Endothelial cell of umbilical vein (primary cell): ENCODE data around the gene MICA. TPM values are rescaled to one million over a fixed set of nuclear protein-coding genes. Genes with fewer than 3 reads are reported as not detected.

Source experiments
- BruUV-seq: library from RNA; stranded (reverse); fragments of 400-500 nt; replicated peaks from 2 replicates; lab custom pipeline; 2021; lab: Mats Ljungman, UMichigan
- CTCF ChIA-PET: fragments of 300-600, 350-600 bp; sonication (Branson Sonifier 250); formaldehyde crosslinking; loops from one replicate; lab custom pipeline; 2021; ENCODE audit warnings: antibody characterized with exemption, inconsistent platforms; lab: Charles Lee
- POLR2A ChIA-PET: fragments of 300-600, 350-600 bp; sonication (Branson Sonifier 250); formaldehyde crosslinking; loops from one replicate; lab custom pipeline; 2021; ENCODE audit warnings: antibody characterized with exemption, inconsistent platforms; lab: Charles Lee
- DNase-seq: peaks from one replicate; pipeline ENCODE4 v3.0.0-alpha.2; 2011; ENCODE audit warnings: low read depth, low spot score
- FAIRE-seq: peaks from 2 replicates; lab custom pipeline; 2011; peaks lifted over from hg19 to GRCh38; lab: Jason Lieb, UNC
- H2AFZ ChIP-seq: 2 replicates; pipeline ENCODE4 v1.6.0; 2012; ENCODE audit warnings: low read depth, low read length, control low read depth, inconsistent platforms
- H3K27ac ChIP-seq: 2 replicates; pipeline ENCODE4 v1.5.1; 2011; ENCODE audit warnings: low read depth, mild to moderate bottlenecking, control low read depth, low read length, moderate library complexity; ENCODE audit not compliant: insufficient read depth
- H3K27me3 ChIP-seq, 2 experiments: 2 replicates each; pipeline versions ENCODE4 v1.6.0 to v1.6.1; 2011; ENCODE audit warnings: low read length in 2 of 2, mixed read lengths in 1 of 2; ENCODE audit not compliant: control insufficient read depth in 2 of 2, insufficient read depth in 2 of 2
- H3K36me3 ChIP-seq, 2 experiments: 2 replicates in 1 of 2; 3 replicates in 1 of 2; pipeline ENCODE4 v1.5.1; 2011; ENCODE audit warnings: low read length in 2 of 2, mild to moderate bottlenecking in 1 of 2, moderate library complexity in 1 of 2; ENCODE audit not compliant: control insufficient read depth in 2 of 2, insufficient read depth in 2 of 2; ENCODE audit errors: extremely low read depth in 1 of 2
- H3K4me1 ChIP-seq: 3 replicates; pipeline ENCODE4 v1.5.1; 2011; ENCODE audit warnings: mild to moderate bottlenecking, low read length; ENCODE audit not compliant: control insufficient read depth, insufficient read depth; ENCODE audit errors: extremely low read depth
- H3K4me2 ChIP-seq: 2 replicates; pipeline ENCODE4 v1.6.1; 2011; ENCODE audit warnings: low read length, control low read depth, mixed read lengths; ENCODE audit not compliant: insufficient read depth
- H3K4me3 ChIP-seq, 3 experiments: fragments of 200-600 bp in 1 of 3; sonication (generic), shearing (Covaris generic) in 1 of 3; replicated peaks in 1 of 3; 2 replicates each; pipeline ENCODE4 v1.5.1; 2011 to 2016; ENCODE audit warnings: control low read depth in 3 of 3, low read length in 3 of 3, mild to moderate bottlenecking in 2 of 3, inconsistent platforms in 1 of 3, low read depth in 1 of 3, moderate library complexity in 1 of 3; ENCODE audit not compliant: insufficient read depth in 1 of 3
- H3K79me2 ChIP-seq: 2 replicates; pipeline ENCODE4 v1.6.0; 2012; ENCODE audit warnings: low read length, inconsistent platforms; ENCODE audit not compliant: control insufficient read depth, insufficient read depth
- H3K9ac ChIP-seq: replicated peaks from 2 replicates; pipeline ENCODE3; 2011; ENCODE audit warnings: low read length, control low read depth; ENCODE audit not compliant: insufficient read depth; ENCODE audit errors: extremely low read depth
- H3K9me1 ChIP-seq: replicated peaks from 3 replicates; pipeline ENCODE4 v1.6.0; 2011; ENCODE audit warnings: mild to moderate bottlenecking, low read length; ENCODE audit not compliant: control insufficient read depth, insufficient read depth; ENCODE audit errors: extremely low read depth
- H3K9me3 ChIP-seq: replicated peaks from 2 replicates; pipeline ENCODE4 v1.5.1; 2012; ENCODE audit warnings: low read length, inconsistent platforms; ENCODE audit not compliant: control insufficient read depth, insufficient read depth
- H4K20me1 ChIP-seq: replicated peaks from 2 replicates; pipeline ENCODE3; 2011; ENCODE audit warnings: mild to moderate bottlenecking, low read length; ENCODE audit not compliant: control insufficient read depth, insufficient read depth; ENCODE audit errors: extremely low read depth
- EZH2 ChIP-seq: IDR thresholded peaks from 2 replicates; pipeline ENCODE4 v1.6.1; 2012; ENCODE audit warnings: borderline replicate concordance, low read depth, mild to moderate bottlenecking, moderate library complexity, low read length, inconsistent platforms; ENCODE audit not compliant: severe bottlenecking
- FOS ChIP-seq: IDR thresholded peaks from 2 replicates; pipeline ENCODE4 v1.6.1; 2011; ENCODE audit warnings: mild to moderate bottlenecking, low read length, moderate library complexity, borderline replicate concordance; ENCODE audit not compliant: insufficient read depth
- GATA2 ChIP-seq: IDR thresholded peaks from 2 replicates; pipeline ENCODE4 v1.7.0; 2011; ENCODE audit warnings: low read depth, mild to moderate bottlenecking, moderate library complexity, mixed read lengths, low read length; ENCODE audit not compliant: insufficient read length, insufficient read depth
- JUN ChIP-seq: IDR thresholded peaks from 2 replicates; pipeline ENCODE4 v1.6.1; 2011; ENCODE audit warnings: borderline replicate concordance, low read depth; ENCODE audit not compliant: insufficient read length, insufficient read depth
- MYC ChIP-seq: IDR thresholded peaks from one replicate; pipeline ENCODE4 v1.6.1; 2011; ENCODE audit warnings: mild to moderate bottlenecking, low read depth, low read length
- POLR2A ChIP-seq: IDR thresholded peaks from 2 replicates; pipeline ENCODE4 v1.6.1; 2012; ENCODE audit warnings: low read depth, mild to moderate bottlenecking, control low read depth, low read length
- POLR2AphosphoS5 ChIP-seq: IDR thresholded peaks from 2 replicates; pipeline ENCODE4 v1.6.1; 2012; ENCODE audit warnings: low read depth, mild to moderate bottlenecking, control low read depth, low read length, moderate library complexity; ENCODE audit not compliant: insufficient read depth
- dilution Hi-C: fragments of 300-500 bp; cut with MboI; formaldehyde crosslinking; loops from one replicate; pipeline ENCODE4 v1.15.0; 2019; ENCODE audit warnings: low sequenced_read_pairs; ENCODE audit not compliant: extremely low pct_ligation_motif_present
- intact Hi-C: fragments of 100-400 bp; cut with micrococcal nuclease; formaldehyde crosslinking; loops from one replicate; pipeline ENCODE4 v1.10.0; 2022
- polyA plus RNA-seq, 4 experiments: library from polyadenylated mRNA; depleted of rRNA in 3 of 4; stranded (reverse) in 3 of 4; unstranded in 1 of 4; fragments of >200 nt; gene quantifications; 2 replicates each; pipeline versions ENCODE4 v1.2.1 to v1.2.3, GENCODE V29; 2011 to 2012; ENCODE audit warnings: missing spikeins in 1 of 4
- total RNA-seq: library from RNA; stranded (reverse); gene quantifications from 2 replicates; pipeline ENCODE4 v1.2.3, GENCODE V29; 2021
- TF ChIP-seq, protein P1 (sequence below), 2 donors: IDR thresholded peaks; 1 replicate in 1 of 2; 2 replicates in 1 of 2; pipeline ENCODE4 v1.5.1; 2011; ENCODE audit warnings: low read length in 2 of 2, mild to moderate bottlenecking in 2 of 2, moderate library complexity in 2 of 2, control low read depth in 1 of 2, inconsistent platforms in 1 of 2, low read depth in 1 of 2; ENCODE audit not compliant: insufficient read depth in 1 of 2; ENCODE audit errors: extremely low read depth in 1 of 2
- TF ChIP-seq, protein P2 (sequence below): IDR thresholded peaks from 2 replicates; pipeline ENCODE4 v1.6.1; 2011; ENCODE audit not compliant: insufficient read depth, insufficient read length

The MICA gene
- total and polyA plus RNA-seq, 2 donors (not counting 3 experiments of a cell fraction or from before 2014, with no cell fraction given) = 42.5 to 99.3 TPM

- CTCF ChIA-PET = no interaction called here
- no peaks in the 10 kb centered on the region for H3K79me2 ChIP-seq
- no peak overlapping the region for H3K27ac ChIP-seq
- FAIRE-seq (peak; percentile 67), DNase-seq (no peak)
- H3K4me1 ChIP-seq = no peaks in the 10 kb centered on the region
- BruUV-seq = no TSS peak
- no peak overlapping the region for H3K4me2 ChIP-seq
- H3K27me3 ChIP-seq = peaks cover 8 to 20% of the 10 kb centered on the region in 2 experiments
- intact Hi-C loops = no loop called here
- H3K36me3 ChIP-seq = no peaks in the 10 kb centered on the region
- no peak for TF ChIP-seq MYC
- TF ChIP-seq POLR2A = no peak
- TF ChIP-seq EZH2 = no peak
- TF ChIP-seq, protein P1, sequence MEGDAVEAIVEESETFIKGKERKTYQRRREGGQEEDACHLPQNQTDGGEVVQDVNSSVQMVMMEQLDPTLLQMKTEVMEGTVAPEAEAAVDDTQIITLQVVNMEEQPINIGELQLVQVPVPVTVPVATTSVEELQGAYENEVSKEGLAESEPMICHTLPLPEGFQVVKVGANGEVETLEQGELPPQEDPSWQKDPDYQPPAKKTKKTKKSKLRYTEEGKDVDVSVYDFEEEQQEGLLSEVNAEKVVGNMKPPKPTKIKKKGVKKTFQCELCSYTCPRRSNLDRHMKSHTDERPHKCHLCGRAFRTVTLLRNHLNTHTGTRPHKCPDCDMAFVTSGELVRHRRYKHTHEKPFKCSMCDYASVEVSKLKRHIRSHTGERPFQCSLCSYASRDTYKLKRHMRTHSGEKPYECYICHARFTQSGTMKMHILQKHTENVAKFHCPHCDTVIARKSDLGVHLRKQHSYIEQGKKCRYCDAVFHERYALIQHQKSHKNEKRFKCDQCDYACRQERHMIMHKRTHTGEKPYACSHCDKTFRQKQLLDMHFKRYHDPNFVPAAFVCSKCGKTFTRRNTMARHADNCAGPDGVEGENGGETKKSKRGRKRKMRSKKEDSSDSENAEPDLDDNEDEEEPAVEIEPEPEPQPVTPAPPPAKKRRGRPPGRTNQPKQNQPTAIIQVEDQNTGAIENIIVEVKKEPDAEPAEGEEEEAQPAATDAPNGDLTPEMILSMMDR (IDR thresholded peaks at IDR 0.05; ENCODE audit: extremely low read depth in 1 of 2, insufficient read depth in 1 of 2, low read depth in 1 of 2, low read length in 2 of 2) = no peak
- TF ChIP-seq FOS = no peak
- TF ChIP-seq POLR2AphosphoS5 = no peak
- no peak for TF ChIP-seq JUN
- TF ChIP-seq GATA2 = no peak
- TF ChIP-seq, protein P2, sequence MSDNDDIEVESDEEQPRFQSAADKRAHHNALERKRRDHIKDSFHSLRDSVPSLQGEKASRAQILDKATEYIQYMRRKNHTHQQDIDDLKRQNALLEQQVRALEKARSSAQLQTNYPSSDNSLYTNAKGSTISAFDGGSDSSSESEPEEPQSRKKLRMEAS = no peak
- no peak overlapping the region for H2AFZ ChIP-seq
- no peaks in the 10 kb centered on the region for H4K20me1 ChIP-seq
- no peak overlapping the region for H3K4me3 ChIP-seq
- no peak overlapping the region for H3K9ac ChIP-seq
- no peaks in the 10 kb centered on the region for H3K9me3 ChIP-seq
- H3K9me1 ChIP-seq = no peaks in the 10 kb centered on the region
- dilution Hi-C loops = no loop called here
- POLR2A ChIA-PET = no interaction called here
These were observed 23.3 kb downstream of the MICA start for GRCh38 chr6:31426395-31427354.
